KG1 (cell line): ENCODE measurements around the gene CLDN20.

Source experiments
- DNase-seq: peaks from one replicate; lab custom pipeline; 2025; lab: John Stamatoyannopoulos, UW

CLDN20 gene

DNA sequence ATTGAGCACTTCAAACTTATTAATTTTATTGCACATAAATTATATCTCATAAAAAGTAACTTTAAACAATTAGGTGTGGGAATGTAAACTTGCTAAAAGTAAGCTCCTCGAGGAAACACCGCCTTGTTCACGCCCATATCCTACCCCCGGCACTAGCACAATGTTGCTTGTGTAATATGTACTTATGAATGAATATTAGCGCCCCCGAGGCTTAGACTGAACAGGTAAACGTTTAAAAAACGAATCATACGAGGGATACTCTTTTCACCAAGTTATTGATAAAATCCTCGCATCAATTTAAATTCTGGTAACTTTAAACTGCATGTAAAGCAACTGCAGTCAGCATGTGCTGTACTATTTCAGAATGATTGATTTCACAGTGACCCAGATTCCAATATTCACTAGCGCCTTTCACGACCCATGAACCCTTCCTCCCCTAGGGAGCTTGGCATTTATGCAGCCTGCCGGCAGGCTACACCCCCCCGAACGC lies 49.8 kb downstream of the CLDN20 start:
- peak; percentile 72 for DNase-seq

- DNase-seq = peak; percentile 92
Measured at GRCh38 chr6:155314092-155314772, 50.4 kb downstream of the CLDN20 start, which contains the start of gene TFB1M. TFB1M (minus strand) TSS chr6:155314484; CDS start chr6:155314428, 56 bp downstream.

- peak; percentile 92 for DNase-seq
Measured at GRCh38 chr6:155314773-155315515, 51.1 kb downstream of the CLDN20 start.

GRCh38 chr6:155315516-155315871 lies 51.7 kb downstream of the CLDN20 start:
- no peak for DNase-seq

- no peak for DNase-seq
Measured at GRCh38 chr6:155316419-155316818, 52.6 kb downstream of the CLDN20 start.

DNA sequence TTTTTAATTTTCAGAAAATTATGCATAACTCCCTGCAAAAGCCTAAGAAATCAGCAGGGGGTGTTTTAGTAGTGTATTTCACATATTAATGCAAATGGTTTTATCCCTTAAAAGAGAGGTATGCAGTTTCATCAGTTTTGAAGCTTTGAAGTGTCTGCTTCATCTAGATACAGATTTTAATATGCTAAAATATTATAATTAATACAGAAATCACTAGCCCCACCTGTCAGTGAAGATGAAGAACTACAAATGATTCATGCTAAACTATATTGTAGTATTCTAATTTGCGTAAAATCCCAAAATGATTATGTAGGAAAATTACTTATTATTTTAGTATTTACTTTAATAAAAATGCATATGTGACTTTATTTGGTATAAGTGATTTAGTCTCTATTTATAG lies 53.4 kb downstream of the CLDN20 start:
- no peak for DNase-seq

DNA sequence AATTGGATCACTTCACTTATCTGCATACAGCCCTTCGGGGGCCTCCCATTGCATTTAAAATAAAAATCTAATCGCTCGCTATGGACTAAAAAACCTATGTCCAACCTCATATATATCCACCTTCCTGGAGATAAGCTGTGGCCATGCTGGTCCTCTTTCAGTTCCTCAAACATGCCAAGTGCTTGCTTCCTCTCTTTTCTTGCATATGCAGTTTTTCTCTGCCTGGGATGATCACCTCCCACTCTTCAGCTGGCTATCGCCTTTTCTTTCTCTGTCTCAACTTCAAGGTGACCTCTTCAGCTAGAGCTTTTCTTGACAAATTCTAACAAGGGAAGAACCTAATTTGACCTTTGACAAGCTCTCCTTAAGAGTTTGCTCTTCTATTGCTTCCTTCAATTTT lies 56.1 kb downstream of the CLDN20 start:
- DNase-seq = no peak

GRCh38 chr6:155324172-155324571 lies 60.4 kb downstream of the CLDN20 start:
- DNase-seq = no peak

DNA sequence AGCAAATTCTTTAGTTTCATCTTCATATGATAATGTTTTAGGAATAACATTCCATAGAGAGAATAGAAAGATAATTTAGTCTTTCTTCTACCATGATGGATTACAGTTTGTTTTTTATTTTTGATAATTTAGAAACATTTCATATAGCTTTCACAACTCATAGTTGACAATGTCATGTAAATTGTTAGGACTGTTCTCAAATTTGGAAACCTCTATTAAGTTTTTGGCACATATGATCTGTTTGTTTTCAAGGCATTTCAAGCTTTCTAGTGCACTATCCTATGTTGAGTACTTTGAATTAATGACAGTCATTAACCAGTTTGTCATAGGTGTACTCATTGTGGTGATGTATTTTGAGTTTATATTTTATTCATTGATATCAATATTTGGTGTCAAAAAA lies 61.2 kb downstream of the CLDN20 start:
- no peak for DNase-seq

DNA sequence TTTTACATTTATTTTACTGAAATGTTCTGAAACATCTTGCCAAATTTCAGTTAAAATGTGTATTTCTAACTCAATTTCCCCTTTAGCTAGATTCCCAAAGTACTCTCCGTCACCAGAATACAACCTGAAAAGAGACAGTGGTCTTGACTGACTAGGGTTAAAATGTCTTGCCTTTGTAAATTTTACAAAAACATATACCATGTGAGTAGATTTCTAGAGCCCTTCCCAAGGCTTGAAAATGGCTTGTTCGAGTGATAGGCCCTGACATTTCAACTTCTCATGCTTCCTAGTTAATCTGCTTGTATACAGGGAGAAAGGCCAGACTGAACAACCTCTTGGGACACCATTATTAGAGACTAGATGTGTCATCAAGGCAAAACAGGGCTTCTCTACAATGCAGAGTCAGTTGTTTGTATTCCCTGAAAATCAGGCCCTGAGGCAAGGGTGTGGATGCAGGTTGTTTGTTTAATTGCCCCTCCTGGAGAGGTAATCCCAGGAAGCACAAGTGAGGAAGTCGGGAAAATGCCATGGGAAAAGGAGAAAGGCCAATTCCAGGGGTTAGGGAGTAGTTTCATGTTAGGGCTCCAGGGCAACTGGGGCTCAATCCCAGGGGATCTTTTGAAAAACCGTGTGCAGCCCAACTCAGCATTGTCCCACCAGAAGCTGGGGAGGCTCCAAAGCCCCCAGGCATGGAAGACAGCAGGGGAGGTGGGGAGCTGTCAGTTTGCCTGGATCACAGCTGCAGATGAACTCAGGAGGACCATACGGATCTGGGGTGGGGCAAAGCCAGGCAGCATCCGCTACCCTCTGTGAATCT lies 62.1 kb downstream of the CLDN20 start:
- DNase-seq = no peak
